PFSK-1 (cell line): ENCODE results near the gene C2orf72.

Experiments used
- POLR2AphosphoS5 ChIP-seq: IDR thresholded peaks from 2 replicates; pipeline ENCODE4 v1.6.1; 2012; ENCODE audit warnings: low read depth, mild to moderate bottlenecking, control low read depth, low read length, moderate library complexity
- SIN3A ChIP-seq: IDR thresholded peaks from 2 replicates; pipeline ENCODE4 v1.6.1; 2012; ENCODE audit warnings: mild to moderate bottlenecking, low read length, moderate library complexity, borderline replicate concordance; ENCODE audit not compliant: insufficient read depth
- TAF1 ChIP-seq: IDR thresholded peaks from 2 replicates; pipeline ENCODE4 v1.6.1; 2012; ENCODE audit warnings: low read length, control low read depth, borderline replicate concordance; ENCODE audit not compliant: insufficient read depth
- TF ChIP-seq, protein P1 (sequence below), 2 experiments: IDR thresholded peaks; 2 replicates each; pipeline versions ENCODE4 v1.6.1 to v1.8.0; 2011 to 2012; ENCODE audit warnings: low read depth in 2 of 2, low read length in 2 of 2, control low read depth in 1 of 2, inconsistent platforms in 1 of 2, mild to moderate bottlenecking in 1 of 2, moderate library complexity in 1 of 2; ENCODE audit not compliant: insufficient read depth in 1 of 2

DNA sequence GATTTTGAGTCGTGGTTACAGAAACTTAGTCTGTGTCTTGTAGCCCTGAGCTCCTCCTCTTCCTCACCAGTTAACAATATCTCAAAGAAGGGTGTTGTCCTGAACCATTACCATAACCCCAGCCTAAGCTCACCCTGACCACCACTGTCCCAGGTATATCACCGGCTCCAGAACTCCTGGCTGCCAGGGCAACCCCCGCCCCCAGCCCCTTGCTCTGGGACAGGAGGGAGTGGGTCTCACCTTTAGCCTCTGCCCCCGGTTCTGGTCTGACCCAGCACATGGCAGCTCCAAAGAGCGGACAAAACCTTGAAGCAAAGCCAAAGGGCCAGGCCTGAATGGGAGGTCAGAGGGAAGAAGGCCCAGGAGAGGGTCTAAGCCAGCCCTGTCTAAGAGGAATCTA is 13.8 kb downstream of the C2orf72 start:
- no peak for TF ChIP-seq TAF1
- no peak for TF ChIP-seq POLR2AphosphoS5
- TF ChIP-seq SIN3A = no peak
- TF ChIP-seq, protein P1, sequence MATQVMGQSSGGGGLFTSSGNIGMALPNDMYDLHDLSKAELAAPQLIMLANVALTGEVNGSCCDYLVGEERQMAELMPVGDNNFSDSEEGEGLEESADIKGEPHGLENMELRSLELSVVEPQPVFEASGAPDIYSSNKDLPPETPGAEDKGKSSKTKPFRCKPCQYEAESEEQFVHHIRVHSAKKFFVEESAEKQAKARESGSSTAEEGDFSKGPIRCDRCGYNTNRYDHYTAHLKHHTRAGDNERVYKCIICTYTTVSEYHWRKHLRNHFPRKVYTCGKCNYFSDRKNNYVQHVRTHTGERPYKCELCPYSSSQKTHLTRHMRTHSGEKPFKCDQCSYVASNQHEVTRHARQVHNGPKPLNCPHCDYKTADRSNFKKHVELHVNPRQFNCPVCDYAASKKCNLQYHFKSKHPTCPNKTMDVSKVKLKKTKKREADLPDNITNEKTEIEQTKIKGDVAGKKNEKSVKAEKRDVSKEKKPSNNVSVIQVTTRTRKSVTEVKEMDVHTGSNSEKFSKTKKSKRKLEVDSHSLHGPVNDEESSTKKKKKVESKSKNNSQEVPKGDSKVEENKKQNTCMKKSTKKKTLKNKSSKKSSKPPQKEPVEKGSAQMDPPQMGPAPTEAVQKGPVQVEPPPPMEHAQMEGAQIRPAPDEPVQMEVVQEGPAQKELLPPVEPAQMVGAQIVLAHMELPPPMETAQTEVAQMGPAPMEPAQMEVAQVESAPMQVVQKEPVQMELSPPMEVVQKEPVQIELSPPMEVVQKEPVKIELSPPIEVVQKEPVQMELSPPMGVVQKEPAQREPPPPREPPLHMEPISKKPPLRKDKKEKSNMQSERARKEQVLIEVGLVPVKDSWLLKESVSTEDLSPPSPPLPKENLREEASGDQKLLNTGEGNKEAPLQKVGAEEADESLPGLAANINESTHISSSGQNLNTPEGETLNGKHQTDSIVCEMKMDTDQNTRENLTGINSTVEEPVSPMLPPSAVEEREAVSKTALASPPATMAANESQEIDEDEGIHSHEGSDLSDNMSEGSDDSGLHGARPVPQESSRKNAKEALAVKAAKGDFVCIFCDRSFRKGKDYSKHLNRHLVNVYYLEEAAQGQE (IDR thresholded peaks at IDR 0.05; ENCODE audit: insufficient read depth in 1 of 2, low read depth in 2 of 2, low read length in 2 of 2) = no peak
